AG04450 (cell line): ENCODE measurements around the gene PAQR6. TPM values are rescaled to one million over a fixed set of nuclear protein-coding genes. Genes with fewer than 3 reads are reported as not detected.

Experiments used
- CTCF ChIA-PET: fragments of 300-600, 350-600 bp; formaldehyde crosslinking; extraction: SDS; loops from one replicate; lab custom pipeline; 2022; ENCODE audit warnings: antibody characterized with exemption, inconsistent platforms; lab: Charles Lee
- POLR2A ChIA-PET: fragments of 350-600 bp; formaldehyde crosslinking; extraction: SDS; loops from one replicate; lab custom pipeline; 2021; ENCODE audit warnings: antibody characterized with exemption, inconsistent platforms; lab: Yijun Ruan, JAX
- DNase-seq: peaks from one replicate; pipeline ENCODE4 v3.0.0-alpha.2; 2011; ENCODE audit warnings: low read depth, low spot score
- H3K27ac ChIP-seq: one replicate; pipeline ENCODE4 v1.5.1; 2012; ENCODE audit warnings: low read depth, low read length, control low read depth
- H3K27me3 ChIP-seq: one replicate; pipeline ENCODE4 v1.6.0; 2012; ENCODE audit warnings: low read length; ENCODE audit not compliant: control insufficient read depth, insufficient read depth
- H3K4me3 ChIP-seq: 2 replicates; pipeline ENCODE4 v1.5.1; 2011; ENCODE audit warnings: mild to moderate bottlenecking, low read depth, low read length, control low read depth
- H3K9me3 ChIP-seq: 2 replicates; pipeline ENCODE4 v1.5.1; 2012; ENCODE audit warnings: low read length; ENCODE audit not compliant: control insufficient read depth, insufficient read depth
- polyA plus RNA-seq: library from polyadenylated mRNA; depleted of rRNA; stranded (reverse); fragments of >200 nt; gene quantifications from 2 replicates; pipeline ENCODE4 v1.2.3, GENCODE V29; 2011
- TF ChIP-seq, protein P1 (sequence below): IDR thresholded peaks from 2 replicates; pipeline ENCODE4 v1.5.1; 2011; ENCODE audit warnings: low read depth, low read length, control low read depth, inconsistent platforms

Gene PAQR6
- polyA plus RNA-seq, 1 experiment, result 0.26 TPM

DNA sequence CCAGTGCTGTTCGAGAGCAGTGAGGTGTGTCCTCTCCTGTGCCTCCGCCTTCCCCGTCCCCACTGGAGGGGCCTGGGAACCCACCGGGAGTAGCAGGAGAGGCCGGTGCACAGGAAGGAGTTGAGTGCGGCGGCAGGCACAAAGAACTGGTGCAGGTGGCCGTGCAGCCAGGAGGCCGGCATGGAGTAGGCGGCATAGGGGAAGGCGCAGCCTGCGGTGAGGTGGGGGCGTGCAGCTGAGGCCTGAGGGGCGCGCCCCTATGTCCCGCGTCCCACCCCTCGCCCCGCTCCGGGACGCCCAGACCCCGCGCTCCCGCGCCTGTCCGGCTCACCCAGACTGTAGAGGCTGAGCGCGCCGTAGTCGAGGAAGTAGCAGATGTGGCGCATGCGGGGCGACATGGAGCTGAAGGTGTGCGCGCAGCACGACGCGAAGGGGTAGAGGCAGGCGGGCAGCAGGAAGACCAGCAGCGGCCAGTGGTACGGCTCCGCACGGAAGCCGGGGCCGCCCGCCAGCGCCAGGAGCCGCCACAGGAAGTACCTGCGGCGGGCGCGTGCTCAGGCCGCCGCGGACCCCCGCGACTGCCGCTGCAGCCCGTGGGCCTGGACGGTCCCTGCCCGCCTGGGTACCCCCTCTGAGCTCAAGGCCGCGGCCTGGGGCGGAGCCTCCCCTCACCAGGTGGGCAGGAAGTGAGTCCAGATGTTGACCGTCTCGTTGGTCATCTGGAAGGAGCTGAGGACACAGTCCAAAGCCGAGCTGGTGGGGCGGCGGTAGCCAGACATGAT is 2.2 kb downstream of the PAQR6 start:
- H3K9me3 ChIP-seq, result no peaks in the 10 kb centered on the region; the same call in 1 of the 2 replicates
- no peak overlapping the region for H3K27ac ChIP-seq
- H3K4me3 ChIP-seq, result peak overlapping the region; percentile 40
- TF ChIP-seq, protein P1, sequence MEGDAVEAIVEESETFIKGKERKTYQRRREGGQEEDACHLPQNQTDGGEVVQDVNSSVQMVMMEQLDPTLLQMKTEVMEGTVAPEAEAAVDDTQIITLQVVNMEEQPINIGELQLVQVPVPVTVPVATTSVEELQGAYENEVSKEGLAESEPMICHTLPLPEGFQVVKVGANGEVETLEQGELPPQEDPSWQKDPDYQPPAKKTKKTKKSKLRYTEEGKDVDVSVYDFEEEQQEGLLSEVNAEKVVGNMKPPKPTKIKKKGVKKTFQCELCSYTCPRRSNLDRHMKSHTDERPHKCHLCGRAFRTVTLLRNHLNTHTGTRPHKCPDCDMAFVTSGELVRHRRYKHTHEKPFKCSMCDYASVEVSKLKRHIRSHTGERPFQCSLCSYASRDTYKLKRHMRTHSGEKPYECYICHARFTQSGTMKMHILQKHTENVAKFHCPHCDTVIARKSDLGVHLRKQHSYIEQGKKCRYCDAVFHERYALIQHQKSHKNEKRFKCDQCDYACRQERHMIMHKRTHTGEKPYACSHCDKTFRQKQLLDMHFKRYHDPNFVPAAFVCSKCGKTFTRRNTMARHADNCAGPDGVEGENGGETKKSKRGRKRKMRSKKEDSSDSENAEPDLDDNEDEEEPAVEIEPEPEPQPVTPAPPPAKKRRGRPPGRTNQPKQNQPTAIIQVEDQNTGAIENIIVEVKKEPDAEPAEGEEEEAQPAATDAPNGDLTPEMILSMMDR, result no peak
- DNase-seq, result no peak
- CTCF ChIA-PET, result no interaction called here
- POLR2A ChIA-PET, result interaction anchor here (0.9 to 1.2 kb wide), 3 partner anchors 33 to 132 kb away, joined by 3 to 7 read pairs (median 3); partner anchors contain the start of gene PMF1
- H3K27me3 ChIP-seq, result no peaks in the 10 kb centered on the region

DNA sequence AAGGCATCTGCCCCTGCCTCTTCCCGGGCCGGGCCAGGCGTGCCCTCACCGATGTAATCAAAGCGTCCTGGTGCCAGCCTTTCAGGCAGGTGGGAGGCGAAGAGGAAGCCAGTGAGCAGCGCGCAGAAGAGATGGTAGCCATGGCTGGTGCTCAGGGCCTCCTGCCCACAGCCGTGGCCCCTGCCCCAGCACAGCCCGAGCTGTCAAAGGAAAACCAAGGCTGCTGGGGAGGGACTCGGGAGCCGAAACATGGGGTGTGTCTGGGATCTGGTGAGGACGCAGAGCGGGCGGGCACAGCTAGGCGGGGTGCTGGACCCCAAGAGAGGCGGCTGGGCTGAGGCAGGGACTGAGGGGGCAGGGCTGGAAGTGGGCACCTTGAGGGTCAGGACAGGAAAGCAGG is 3.1 kb downstream of the PAQR6 start:
- no peaks in the 10 kb centered on the region for H3K27me3 ChIP-seq
- H3K27ac ChIP-seq, result no peak overlapping the region
- ChIA-PET POLR2A (interaction anchor here (0.6 to 1.2 kb wide), 3 partner anchors 11 to 131 kb away, joined by 3 to 6 read pairs (median 5); no protein-coding TSS in a partner anchor), CTCF (no interaction called here)
- TF ChIP-seq, protein P1, result no peak
- H3K4me3 ChIP-seq, result no peak overlapping the region
- no peaks in the 10 kb centered on the region; the same call in 1 of the 2 replicates for H3K9me3 ChIP-seq
- no peak for DNase-seq

DNA sequence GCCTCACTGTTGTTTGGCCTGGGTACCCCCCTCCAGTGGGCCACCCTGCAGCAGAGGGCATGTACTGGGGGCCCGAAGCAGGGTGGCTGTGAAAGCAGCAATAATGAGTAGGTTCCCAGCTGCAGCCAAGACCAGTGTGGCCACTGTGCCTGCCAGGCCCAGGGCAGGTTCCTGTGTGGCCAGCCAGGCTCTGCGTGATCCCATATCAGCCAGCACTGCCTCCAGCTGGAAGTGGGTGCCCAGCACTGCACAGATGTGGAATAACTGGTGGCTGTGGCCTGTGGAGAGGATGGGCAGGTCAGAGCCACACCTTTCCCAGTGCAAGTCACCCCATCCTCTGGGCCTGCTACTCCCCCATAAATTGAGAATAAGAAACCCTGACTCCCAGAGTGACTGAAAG is 3.7 kb downstream of the PAQR6 start:
- H3K4me3 ChIP-seq, result no peak overlapping the region
- CTCF ChIA-PET, result interaction anchor here (0.6 kb wide), 1 partner anchor 141 kb away, joined by 3 read pairs; no protein-coding TSS in a partner anchor
- H3K27me3 ChIP-seq, result no peaks in the 10 kb centered on the region
- POLR2A ChIA-PET, result interaction anchor here (0.6 to 1.1 kb wide), 2 partner anchors 11 to 19 kb away, joined by 5 to 6 read pairs; no protein-coding TSS in a partner anchor
- no peaks in the 10 kb centered on the region; the same call in 1 of the 2 replicates for H3K9me3 ChIP-seq
- DNase-seq, result no peak
- TF ChIP-seq, protein P1, result no peak
- no peak overlapping the region for H3K27ac ChIP-seq

DNA sequence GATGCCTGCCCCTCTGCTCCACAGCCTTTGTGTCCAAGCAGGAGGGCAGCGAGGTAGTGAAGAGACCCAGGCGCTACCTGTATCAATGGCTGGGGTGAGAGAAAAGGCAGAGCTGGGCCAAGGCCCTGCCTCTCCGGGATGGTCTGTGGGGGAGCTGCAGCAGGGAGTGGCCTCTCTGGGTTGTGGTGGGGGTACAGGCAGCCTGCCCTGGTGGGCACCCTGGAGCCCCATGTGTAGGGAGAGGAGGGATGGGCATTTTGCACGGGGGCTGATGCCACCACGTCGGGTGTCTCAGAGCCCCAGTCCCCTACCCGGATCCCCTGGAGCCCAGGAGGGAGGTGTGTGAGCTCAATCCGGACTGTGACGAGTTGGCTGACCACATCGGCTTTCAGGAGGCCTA is 5.1 kb downstream of the PAQR6 start:
- DNase-seq, result no peak
- CTCF ChIA-PET, result interaction anchor here (1.0 kb wide), 1 partner anchor 18 kb away, joined by 3 read pairs; no protein-coding TSS in a partner anchor
- no peaks in the 10 kb centered on the region; the same call in 1 of the 2 replicates for H3K9me3 ChIP-seq
- POLR2A ChIA-PET, result no interaction called here
- TF ChIP-seq, protein P1, result no peak
- no peaks in the 10 kb centered on the region for H3K27me3 ChIP-seq
- no peak overlapping the region for H3K27ac ChIP-seq
- no peak overlapping the region for H3K4me3 ChIP-seq

DNA sequence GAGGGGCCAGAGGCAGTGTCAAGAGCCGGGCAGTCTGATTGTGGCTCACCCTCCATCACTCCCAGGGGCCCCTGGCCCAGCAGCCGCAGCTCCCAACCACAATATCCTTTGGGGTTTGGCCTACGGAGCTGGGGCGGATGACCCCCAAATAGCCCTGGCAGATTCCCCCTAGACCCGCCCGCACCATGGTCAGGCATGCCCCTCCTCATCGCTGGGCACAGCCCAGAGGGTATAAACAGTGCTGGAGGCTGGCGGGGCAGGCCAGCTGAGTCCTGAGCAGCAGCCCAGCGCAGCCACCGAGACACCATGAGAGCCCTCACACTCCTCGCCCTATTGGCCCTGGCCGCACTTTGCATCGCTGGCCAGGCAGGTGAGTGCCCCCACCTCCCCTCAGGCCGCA is 5.9 kb downstream of the PAQR6 start, which contains the start of gene BGLAP:
Gene BGLAP (plus strand): TSS at position 259 of the 400 bp plus-strand sequence. CDS start 48 bp downstream, at position 307.
- Histone ChIP-seq H3K9me3 (no peaks in the 10 kb centered on the region; the same call in 1 of the 2 replicates), H3K27me3 (no peaks in the 10 kb centered on the region), H3K27ac (no peak within 1 kb of the TSS), H3K4me3 (no peak within 1 kb of the TSS)
- CTCF ChIA-PET, result interaction anchor here (1.0 kb wide), 1 partner anchor 17 kb away, joined by 3 read pairs; no protein-coding TSS in a partner anchor
- POLR2A ChIA-PET, result no interaction called here
- no peak for DNase-seq
- TF ChIP-seq, protein P1, result no peak
